Measurements from ENCODE around the gene ANKRD29.

ANKRD29 gene

GRCh38 chr18:23662309-23663263 lies at the start of gene ANKRD29:
ANKRD29 (minus strand) TSS chr18:23662911; CDS start chr18:23662730, 181 bp downstream.
- DNase-seq (ENCODE audit: low spot score): peak; percentile 62
- peak; percentile 81 for ATAC-seq (ENCODE audit: low read depth)

GRCh38 chr18:23712445-23712844 lies 49.7 kb upstream of the ANKRD29 start:
- Histone ChIP-seq H3K4me1 (ENCODE audit: insufficient read depth, poor library complexity, severe bottlenecking) (peaks cover 16% of the 10 kb centered on the region), H3K27ac (ENCODE audit: poor library complexity, severe bottlenecking) (no peak overlapping the region), H3K9me3 (ENCODE audit: severe bottlenecking) (no peaks in the 10 kb centered on the region), H3K27me3 (ENCODE audit: insufficient read depth, poor library complexity, severe bottlenecking) (no peaks in the 10 kb centered on the region), H3K36me3 (ENCODE audit: low read depth) (peaks cover 4% of the 10 kb centered on the region), H3K4me3 (ENCODE audit: severe bottlenecking) (no peak overlapping the region)
- TF ChIP-seq CTCF (IDR thresholded peaks at IDR 0.05; ENCODE audit: poor library complexity, severe bottlenecking): no peak
- ATAC-seq (ENCODE audit: low read depth) (no peak), DNase-seq (ENCODE audit: low spot score) (no peak)

More at GRCh38 chr18:23662309-23663263, at the start of gene ANKRD29:
- H3K9me3 ChIP-seq (ENCODE audit: severe bottlenecking): no peaks in the 10 kb centered on the region
- H3K27me3 ChIP-seq (ENCODE audit: insufficient read depth, poor library complexity, severe bottlenecking): no peaks in the 10 kb centered on the region
- peaks cover 6% of the 10 kb centered on the region for H3K4me1 ChIP-seq (ENCODE audit: insufficient read depth, poor library complexity, severe bottlenecking)
- TF ChIP-seq CTCF (IDR thresholded peaks at IDR 0.05; ENCODE audit: poor library complexity, severe bottlenecking): no peak
- peak within 1 kb of the TSS; percentile 14 for H3K27ac ChIP-seq (ENCODE audit: poor library complexity, severe bottlenecking)
- no peaks in the 10 kb centered on the region for H3K36me3 ChIP-seq (ENCODE audit: low read depth)
- peak within 1 kb of the TSS; percentile 48 for H3K4me3 ChIP-seq (ENCODE audit: severe bottlenecking)

- peaks cover 7% of the 10 kb centered on the region for H3K4me1 ChIP-seq (ENCODE audit: insufficient read depth, poor library complexity, severe bottlenecking)
- H3K27me3 ChIP-seq (ENCODE audit: insufficient read depth, poor library complexity, severe bottlenecking): no peaks in the 10 kb centered on the region
- DNase-seq (ENCODE audit: low spot score): no peak
- no peak overlapping the region for H3K4me3 ChIP-seq (ENCODE audit: severe bottlenecking)
- H3K27ac ChIP-seq (ENCODE audit: poor library complexity, severe bottlenecking): no peak overlapping the region
- no peak for TF ChIP-seq CTCF (IDR thresholded peaks at IDR 0.05; ENCODE audit: poor library complexity, severe bottlenecking)
- ATAC-seq (ENCODE audit: low read depth): no peak
- peaks cover 4% of the 10 kb centered on the region for H3K9me3 ChIP-seq (ENCODE audit: severe bottlenecking)
- peaks cover under 1% of the 10 kb centered on the region for H3K36me3 ChIP-seq (ENCODE audit: low read depth)
Observed at GRCh38 chr18:23711426-23711825, 48.7 kb upstream of the ANKRD29 start.

- H3K27ac ChIP-seq (ENCODE audit: poor library complexity, severe bottlenecking): no peak overlapping the region
- no peak overlapping the region for H3K4me3 ChIP-seq (ENCODE audit: severe bottlenecking)
- no peaks in the 10 kb centered on the region; the same call in none of the 2 replicates for H3K36me3 ChIP-seq (ENCODE audit: low read depth)
- peaks cover 4% of the 10 kb centered on the region for H3K9me3 ChIP-seq (ENCODE audit: severe bottlenecking)
- ATAC-seq (ENCODE audit: low read depth) (no peak), DNase-seq (ENCODE audit: low spot score) (no peak)
- no peak for TF ChIP-seq CTCF (IDR thresholded peaks at IDR 0.05; ENCODE audit: poor library complexity, severe bottlenecking)
- H3K4me1 ChIP-seq (ENCODE audit: insufficient read depth, poor library complexity, severe bottlenecking): peaks cover 3% of the 10 kb centered on the region
- H3K27me3 ChIP-seq (ENCODE audit: insufficient read depth, poor library complexity, severe bottlenecking): no peaks in the 10 kb centered on the region
Observed at GRCh38 chr18:23710946-23711345, 48.2 kb upstream of the ANKRD29 start.

Data from RWPE2 (cell line).